Activated effector memory CD4-positive, alpha-beta T cell treated with anti-CD3 and anti-CD28 coated beads, Interleukin-2, amount 50 U/mL, for 16 hours (primary cell): Measurements from ENCODE around the gene CDKN2B-AS1.
"Not testable (repeated sequence)": the region's sequence is repeated elsewhere in the genome, so short reads cannot be mapped to it uniquely, and the experiment has no call there.

Experiments
- DNase-seq: peaks from one replicate; pipeline ENCODE4 v3.0.0-alpha.2; 2020

Gene CDKN2B-AS1

DNA sequence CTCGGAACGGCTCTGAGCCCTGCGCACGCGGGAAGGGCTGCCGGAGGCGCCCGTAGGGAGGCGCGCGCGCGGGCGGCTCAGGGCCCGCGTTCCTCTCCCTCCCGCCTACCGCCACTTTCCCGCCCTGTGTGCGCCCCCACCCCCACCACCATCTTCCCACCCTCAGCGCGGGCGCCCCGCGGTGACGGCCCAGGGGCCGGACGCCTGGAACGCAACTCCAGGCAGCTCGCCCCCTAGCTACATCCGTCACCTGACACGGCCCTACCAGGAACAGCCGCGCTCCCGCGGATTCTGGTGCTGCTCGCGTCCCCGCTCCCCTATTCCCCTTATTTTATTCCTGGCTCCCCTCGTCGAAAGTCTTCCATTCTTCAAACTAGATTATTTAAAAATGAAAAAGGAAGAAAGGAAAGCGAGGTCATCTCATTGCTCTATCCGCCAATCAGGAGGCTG lies at the start of gene CDKN2B-AS1:
CDKN2B-AS1 (plus strand) TSS at position 236 of the 450 bp plus-strand sequence.
- peak; percentile 81 for DNase-seq

DNA sequence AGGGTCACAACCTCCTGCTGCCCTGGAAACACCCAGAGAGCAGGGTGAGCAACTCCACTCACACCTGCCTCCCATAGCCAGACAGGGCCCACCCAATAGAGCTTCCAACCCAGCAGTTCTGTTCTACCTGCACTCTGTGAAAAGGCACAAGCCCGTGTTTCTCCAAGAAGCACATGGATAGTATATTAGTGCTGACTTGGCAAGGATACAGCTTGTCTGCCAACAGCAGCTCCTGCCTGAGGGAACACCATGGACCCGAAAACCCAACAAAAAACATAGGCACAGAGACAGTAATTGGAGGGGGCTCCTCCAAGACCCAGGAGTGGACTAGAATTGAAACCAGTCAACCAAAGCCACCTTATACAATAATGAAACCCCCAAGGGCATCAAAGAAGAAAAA lies 49.0 kb upstream of the CDKN2B-AS1 start:
- no peak for DNase-seq

DNA sequence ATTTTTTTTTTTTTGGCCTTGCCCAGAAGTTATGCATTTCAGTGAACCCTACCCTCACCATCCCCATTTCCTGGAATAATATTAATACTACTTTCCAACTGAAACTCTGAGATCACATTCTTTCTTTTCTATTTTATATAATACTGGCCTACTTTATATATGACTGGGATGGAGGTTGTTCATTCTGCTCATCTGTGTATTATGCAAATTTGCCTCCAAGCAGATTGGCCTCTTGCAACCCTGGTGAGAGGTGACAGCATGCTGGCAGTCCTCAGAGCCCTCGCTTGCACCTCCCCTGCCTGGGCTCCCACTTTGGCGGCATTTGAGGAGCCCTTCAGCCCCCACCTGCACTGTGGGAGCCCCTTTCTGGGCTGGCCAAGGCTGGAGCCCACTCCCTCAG lies 35.8 kb upstream of the CDKN2B-AS1 start:
- no peak for DNase-seq

DNA sequence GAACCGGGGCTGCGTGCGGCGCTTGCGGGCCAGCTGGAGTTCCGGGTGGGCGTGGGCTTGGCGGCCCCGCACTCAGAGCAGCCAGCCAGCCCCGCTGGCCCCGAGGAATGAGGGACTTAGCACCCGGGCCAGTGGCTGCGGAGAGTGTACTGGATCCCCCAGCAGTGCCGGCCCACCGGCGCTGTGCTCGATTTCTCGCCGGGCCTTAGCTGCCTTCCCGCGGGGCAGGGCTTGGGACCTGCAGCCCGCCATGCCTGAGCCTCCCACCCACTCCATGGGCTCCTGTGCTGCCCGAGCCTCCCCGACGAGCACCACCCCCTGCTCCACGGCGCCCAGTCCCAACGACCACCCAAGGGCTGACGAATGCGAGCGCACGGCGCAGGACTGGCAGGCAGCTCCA lies 35.3 kb upstream of the CDKN2B-AS1 start:
- not testable (repeated sequence) for DNase-seq

DNA sequence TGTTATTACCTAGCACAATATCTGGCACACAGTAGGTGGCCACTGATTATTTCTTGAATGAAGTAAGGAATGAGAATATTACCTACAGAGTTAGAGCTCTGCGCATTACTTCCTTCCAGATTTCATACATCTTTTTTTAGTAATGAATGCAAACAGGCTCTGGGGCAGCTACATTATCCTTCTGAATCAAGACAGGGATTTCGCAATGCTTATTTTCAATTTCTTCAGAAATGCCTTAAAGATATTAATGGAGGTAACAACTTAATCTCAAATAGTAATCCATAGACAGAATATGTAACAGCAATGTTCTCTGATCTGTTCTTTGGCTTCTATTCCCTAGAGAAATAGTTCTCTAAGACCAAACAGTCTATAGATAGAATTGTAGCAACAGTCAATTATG lies 33.0 kb upstream of the CDKN2B-AS1 start:
- no peak for DNase-seq

DNA sequence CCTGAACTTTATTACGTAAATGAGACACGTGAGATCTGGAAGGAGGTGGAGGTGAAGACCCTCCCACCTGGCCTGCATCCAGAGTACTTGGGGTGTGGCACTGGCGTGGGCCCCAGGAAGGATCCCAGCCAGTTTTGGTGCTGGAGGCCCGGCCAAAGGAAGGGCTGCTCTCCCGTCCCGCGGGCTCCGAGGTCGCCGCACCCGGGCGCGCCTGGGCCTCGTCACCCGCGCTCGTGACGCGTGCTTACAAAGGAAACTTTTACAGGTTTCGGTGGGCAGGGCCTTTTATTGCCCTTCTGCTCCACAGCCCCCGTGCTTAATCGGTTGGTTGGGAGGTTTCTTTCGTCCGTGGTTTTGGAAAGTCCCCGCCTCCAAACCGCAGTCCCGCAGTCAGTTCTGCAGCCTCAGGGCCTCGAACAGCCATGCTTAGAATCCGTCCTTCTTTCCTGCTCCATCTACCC lies 29.6 kb upstream of the CDKN2B-AS1 start:
- peak; percentile 88 for DNase-seq

DNA sequence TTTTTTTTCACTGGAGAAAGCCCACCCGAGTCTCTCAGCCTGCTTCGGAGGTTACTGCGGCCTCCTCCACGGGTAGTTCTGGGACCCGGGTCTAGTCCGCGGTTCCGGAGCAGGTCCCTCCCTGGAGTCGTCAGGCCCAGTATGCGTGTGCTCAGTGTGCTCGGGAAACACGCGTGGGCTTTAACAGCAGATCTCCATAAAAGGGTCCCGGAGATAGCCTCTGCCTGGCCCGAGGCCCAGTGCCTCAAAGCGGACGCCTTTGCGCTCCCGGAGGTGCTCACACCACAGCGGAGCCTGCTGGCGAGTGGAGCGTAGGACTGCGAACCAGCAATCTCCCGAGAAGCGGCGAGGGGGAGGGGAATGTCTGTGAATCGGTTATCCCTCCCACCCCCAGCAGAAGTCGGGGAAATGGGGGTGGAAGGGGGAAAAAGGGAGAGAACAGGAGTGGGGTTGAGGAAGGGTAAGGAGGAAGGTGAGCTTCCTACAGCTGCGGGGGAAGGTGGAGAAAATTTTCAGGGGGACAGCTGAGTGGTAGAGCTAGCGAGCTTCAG lies 29.1 kb upstream of the CDKN2B-AS1 start:
- DNase-seq: peak; percentile 79

DNA sequence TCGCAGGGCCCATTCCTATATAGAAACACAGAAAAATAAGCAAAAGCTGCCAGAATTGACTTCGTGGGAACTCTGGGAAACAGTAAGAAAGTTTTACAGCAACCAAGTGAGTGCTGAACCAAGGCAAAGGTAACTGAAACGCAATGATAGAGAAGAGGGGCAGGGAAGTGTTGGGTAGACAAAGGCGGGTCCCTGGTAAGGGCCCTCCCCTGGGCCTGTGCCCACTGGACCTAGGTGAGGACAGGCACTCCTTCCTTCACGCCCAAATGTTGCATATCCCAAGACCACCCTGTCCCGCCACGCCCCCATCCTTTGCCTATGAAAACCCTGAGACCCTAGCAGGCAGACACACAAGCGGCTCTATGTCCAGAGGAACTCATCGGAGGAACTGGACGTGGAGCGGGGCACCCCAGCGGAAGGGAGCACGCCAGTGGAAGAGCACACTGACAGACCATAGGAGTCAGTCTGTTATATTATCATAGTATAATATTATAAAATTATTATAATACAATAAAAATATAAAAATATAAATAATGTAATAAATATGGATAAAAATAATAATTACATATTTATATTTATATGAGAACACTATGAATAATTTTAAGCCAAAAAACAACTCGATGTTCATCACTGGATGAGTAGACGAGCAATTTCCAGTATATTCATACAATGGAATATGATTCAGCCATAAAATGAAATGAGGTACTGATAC lies 28.3 kb upstream of the CDKN2B-AS1 start:
- DNase-seq: no peak

DNA sequence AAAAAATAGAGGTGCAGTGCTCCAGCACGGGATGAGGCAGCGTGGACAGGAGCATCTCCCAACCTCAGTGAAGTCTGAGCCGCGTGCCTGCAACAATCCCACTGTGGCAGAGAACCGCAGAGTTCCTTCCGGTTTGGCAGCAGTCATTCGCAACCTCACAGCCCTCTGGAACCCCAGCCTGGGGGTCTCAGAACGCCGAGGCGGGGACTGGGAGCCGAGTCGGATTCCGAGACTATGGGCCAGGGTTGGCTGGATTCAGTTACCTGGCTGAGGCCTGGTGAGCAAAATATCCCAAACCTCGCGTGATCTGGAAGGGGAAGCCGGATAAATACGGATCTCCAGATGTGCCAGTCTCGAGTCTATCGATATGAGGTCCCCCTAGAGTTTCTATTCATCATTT lies 27.4 kb upstream of the CDKN2B-AS1 start:
- DNase-seq: no peak

DNA sequence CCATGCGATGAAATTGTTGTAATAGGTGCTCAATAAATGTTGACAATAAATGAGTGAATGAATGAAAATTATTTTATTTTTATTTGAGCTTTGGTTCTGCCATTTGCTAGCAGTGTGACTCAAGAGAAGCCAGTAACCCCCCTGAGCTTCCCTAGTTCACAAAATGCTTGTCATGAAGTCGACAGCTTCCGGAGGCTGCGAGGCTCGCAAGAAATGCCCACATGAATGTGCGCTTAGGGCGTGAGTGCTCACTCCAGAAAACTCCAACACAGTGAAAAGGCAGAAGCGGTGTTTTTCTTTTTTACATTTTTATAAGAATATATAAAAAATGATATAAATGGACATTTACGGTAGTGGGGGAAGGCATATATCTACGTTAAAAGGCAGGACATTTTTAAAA lies 26.9 kb upstream of the CDKN2B-AS1 start:
- no peak for DNase-seq

DNA sequence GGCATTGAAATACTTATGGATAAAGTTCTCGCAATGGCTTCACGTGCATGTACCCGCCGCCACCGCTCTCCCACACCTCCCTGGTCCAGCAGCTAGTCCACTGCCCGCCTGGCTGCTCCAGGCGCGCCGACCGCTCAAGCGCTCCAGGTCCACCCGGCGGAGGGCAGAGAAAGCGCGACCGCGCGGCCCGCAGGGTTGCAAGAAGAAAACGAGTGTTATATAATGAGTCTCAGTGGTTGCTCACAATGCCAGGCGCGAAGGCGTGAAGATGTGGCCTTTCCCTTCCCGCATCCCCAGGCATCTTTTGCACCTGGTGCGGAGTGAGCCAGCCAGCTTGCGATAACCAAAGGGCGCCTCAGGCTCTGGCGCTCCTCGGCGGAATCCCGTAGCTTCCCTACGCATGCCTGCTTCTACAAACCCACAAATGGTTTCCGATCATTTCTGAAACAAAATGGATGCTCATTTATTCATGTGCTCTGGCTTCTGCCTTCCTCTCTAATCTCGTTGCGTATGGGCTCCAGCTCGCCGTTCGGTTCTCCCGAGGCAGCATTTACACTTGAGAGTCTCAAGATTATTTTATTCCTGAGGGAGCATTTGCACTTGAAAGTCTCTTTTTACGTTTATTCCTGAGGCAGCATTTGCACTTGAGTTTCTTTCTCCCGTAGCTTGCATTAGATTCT lies 26.1 kb upstream of the CDKN2B-AS1 start:
- DNase-seq: no peak

DNA sequence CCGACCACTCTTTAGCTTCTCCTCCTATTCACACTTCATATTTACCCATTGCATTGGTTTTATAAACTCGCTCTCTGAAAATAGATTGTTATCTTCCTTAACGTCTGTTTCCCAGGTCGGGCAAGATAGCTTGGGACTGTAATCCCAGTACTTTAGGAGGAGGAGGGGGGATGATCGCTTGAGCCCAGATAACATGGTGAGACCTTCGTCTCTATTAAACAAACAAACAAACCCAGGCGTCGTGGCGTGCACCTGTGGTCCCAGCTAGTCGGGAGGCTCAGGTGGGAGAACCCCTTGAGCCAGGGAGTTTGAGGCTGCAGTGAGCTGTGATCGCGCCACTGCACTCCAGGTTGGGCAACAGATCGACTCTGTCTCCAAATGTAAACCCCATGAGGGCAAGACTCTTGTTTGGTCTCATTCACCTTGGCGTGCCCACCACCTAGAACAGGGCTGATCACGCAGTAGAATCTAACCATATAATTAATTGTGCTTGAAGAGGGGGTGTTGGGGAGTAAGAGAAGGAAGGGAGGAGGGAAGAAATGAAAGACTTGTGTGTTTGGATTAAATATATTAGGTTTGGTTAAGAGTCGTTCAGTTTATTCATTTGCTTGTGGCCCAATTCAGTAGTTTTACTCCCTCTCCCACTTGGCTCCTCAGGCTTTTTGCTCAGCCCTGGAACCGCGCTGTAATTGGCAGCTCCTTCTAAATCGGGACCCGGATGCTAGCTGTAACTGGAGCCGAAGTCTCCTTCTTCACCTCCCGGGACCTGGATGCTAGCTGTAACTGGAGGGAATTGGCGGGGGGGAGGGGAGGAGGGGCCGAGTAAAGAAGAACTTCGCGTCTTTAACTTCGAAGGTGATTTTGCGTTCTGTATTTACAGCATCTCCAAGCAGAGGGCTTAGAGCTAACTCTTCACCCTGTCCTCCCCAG lies 25.3 kb upstream of the CDKN2B-AS1 start:
- no peak for DNase-seq

DNA sequence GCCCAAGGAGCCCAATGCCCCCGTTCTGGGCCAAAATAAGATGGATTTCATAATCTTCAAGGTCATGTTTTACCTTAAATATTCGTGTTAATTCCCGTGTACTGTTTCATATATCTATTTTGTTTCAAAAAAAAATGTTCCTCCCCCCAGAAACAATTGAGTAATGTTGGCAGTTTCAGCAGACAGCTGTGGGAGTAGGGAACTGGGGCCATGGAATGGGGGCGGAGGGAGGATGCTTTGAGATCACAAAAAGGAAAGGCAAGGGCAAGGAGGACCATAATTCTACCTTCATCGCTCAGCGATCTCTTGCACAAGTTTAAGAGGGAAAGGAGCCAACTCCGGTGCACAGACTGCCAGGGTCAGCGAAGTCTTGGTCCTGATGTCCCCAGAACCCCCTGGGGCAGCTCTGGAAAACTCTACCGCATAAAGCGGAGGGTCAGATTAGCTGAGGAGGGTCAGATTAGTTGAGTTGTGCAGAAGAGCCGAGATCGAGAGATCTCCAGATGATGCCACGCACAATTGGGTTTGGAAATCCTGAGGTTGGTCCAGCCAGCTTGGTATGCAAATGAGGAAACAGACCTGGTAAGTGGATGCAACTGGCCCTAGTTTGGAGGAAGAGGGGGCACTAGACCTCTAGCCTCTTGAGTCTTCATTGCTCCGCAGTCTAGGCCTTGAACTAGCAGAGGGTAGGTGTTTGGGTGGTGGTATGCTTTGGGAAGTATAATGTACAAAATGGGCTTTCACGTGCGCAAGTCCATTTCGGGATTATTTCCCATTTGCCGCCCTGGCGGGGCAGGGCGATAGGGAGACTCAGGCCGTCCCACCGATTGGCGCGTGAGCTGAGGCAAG lies 24.4 kb upstream of the CDKN2B-AS1 start:
- no peak for DNase-seq

DNA sequence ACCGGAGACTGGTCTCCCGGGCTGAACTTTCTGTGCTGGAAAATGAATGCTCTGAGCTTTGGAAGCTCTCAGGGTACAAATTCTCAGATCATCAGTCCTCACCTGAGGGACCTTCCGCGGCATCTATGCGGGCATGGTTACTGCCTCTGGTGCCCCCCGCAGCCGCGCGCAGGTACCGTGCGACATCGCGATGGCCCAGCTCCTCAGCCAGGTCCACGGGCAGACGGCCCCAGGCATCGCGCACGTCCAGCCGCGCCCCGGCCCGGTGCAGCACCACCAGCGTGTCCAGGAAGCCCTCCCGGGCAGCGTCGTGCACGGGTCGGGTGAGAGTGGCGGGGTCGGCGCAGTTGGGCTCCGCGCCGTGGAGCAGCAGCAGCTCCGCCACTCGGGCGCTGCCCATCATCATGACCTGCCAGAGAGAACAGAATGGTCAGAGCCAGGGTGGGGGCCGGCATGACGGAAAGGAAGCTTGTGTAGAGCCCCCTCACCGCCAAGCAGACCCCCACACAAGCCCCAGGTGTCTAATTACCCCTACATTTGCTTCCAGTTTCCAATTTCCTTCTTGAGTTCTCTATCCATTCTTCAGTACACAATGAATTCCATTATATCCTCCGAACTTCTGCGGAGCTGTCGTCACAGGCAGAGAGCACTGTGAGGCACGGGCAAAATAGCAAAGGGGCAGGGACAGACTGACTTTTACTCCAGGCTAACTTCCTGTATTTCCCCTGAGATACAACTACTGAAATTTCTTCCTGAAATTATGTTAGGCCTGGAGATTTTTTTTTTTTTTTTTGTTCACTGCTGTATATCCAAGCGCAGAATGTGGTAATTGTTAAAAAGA lies 23.6 kb upstream of the CDKN2B-AS1 start:
- DNase-seq: no peak

DNA sequence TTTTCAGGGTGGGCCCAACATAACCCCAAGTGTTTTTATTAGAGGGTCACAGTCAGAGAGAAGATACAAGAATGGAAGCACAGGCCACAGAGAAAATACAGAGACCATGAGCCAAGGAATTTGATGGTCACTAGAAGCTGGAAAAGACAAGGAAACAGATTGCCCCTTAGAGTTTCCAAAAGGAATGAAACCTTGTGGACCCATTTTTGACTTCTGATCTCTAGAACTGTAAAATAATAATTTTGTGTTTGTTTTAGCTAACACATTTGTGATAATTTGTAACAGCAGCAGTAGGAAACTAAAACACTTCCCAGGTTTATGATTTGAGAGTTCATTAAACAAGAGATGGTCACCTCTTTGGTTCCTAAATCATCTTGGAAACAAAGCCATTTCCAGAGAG lies 22.2 kb upstream of the CDKN2B-AS1 start:
- DNase-seq: no peak

DNA sequence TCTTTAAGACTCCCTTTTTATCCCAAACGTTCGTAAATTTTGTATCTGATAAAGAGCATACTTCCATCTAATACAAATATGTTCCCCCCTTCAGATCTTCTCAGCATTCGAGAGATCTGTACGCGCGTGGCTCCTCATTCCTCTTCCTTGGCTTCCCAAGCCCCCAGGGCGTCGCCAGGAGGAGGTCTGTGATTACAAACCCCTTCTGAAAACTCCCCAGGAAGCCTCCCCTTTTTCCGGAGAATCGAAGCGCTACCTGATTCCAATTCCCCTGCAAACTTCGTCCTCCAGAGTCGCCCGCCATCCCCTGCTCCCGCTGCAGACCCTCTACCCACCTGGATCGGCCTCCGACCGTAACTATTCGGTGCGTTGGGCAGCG lies 20.3 kb upstream of the CDKN2B-AS1 start:
- DNase-seq: no peak

DNA sequence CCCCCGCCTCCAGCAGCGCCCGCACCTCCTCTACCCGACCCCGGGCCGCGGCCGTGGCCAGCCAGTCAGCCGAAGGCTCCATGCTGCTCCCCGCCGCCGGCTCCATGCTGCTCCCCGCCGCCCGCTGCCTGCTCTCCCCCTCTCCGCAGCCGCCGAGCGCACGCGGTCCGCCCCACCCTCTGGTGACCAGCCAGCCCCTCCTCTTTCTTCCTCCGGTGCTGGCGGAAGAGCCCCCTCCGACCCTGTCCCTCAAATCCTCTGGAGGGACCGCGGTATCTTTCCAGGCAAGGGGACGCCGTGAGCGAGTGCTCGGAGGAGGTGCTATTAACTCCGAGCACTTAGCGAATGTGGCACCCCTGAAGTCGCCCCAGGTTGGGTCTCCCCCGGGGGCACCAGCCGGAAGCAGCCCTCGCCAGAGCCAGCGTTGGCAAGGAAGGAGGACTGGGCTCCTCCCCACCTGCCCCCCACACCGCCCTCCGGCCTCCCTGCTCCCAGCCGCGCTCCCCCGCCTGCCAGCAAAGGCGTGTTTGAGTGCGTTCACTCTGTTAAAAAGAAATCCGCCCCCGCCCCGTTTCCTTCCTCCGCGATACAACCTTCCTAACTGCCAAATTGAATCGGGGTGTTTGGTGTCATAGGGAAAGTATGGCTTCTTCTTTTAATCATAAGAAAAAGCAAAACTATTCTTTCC lies 19.7 kb upstream of the CDKN2B-AS1 start:
- DNase-seq: peak; percentile 77

DNA sequence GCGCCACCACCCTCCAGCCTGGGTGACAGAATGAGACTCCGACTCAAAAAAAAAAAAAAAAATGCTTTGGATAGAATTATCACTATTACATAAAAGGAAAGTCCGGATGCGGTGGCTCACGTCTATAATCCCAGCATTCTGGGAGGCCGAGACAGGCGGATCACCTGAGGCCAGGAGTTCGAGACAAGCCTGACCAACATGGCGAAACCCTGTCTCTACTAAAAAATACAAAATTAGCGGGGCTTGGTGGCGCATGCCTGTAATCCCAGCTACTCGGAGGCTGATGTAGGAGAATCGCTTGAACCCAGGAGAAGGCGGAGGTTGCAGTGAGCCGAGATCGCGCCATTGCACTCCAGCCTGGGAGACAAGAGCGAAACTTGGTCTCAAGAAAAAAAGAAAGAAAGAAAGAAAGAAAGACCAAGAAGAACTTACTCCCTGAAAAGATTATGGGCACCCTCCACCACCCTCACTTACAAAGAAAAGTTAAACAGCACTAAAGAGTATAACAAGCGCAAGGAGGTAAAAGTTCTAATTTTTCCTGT lies 18.2 kb upstream of the CDKN2B-AS1 start:
- DNase-seq: no peak

DNA sequence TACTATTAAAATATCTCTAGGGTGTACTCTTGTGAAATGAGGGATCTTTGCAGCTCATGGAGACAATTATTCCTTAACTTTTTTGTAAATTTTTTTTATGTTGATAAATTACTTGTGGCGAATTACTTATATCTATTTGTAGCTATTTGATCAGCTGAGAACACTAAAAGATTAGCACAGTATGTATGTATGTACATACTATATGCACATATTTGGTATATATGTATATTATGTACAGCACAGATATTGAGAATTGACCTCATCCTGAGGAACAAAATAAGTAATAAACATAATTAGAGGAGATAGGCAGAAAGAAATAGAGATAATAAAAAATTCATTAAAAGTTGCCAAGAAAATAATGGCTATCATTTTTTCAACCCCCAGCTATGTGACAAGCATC lies 12.2 kb upstream of the CDKN2B-AS1 start:
- DNase-seq: no peak

DNA sequence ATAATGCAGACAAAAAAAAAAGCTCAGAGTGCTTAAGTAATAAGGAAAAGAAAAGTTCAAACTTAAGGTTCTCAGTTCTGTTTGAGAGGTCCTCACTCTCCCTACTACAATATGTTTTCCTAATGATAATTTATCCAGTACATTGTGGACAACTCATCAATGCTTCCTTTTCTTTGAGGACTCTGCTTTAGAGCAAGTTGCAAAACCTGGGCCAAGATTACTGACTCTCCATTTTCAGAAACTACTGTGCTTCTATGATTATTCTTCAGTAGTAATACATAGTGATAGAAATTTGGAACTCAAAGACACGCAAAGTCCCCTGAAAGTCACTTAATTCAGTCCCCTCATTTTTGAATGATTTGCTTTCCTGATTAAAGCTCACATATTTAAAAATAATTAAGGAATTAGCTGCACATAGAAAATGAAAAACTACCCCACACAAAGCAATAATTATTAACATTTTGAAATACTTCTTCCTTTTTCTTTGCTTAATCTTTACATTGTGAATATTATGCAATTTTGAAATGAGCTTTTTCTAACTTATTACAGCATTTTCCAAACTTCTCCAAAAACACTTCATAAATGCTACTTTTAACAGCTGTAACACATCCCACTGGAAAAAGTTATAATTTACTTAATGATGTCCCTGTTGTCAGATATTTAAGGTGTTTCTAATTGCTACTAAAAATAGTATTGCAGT lies 11.6 kb upstream of the CDKN2B-AS1 start:
- no peak for DNase-seq
